Hypothalamus (tissue), 51 donors: ENCODE measurements around the gene TMSB15C.
"Not testable (repeated sequence)": the region's sequence is repeated elsewhere in the genome, so short reads cannot be mapped to it uniquely, and the experiment has no call there.

ENCODE experiments used
- DNase-seq, 51 donors: peaks; one replicate each; lab custom pipeline; 2025; lab: John Stamatoyannopoulos, UW

The TMSB15C gene

GRCh38 chrX:104054956-104055355, 21.1 kb downstream of the TMSB15C start:
- DNase-seq: not testable (repeated sequence)

GRCh38 chrX:104047171-104047570, 28.9 kb downstream of the TMSB15C start:
- no peak for DNase-seq

GRCh38 chrX:104045642-104046041, 30.4 kb downstream of the TMSB15C start:
- DNase-seq: no peak

GRCh38 chrX:104041003-104041402, 35.0 kb downstream of the TMSB15C start:
- no peak for DNase-seq

- no peak for DNase-seq
These were observed 36.1 kb downstream of the TMSB15C start, which contains the start of gene H2BW2 for GRCh38 chrX:104039689-104040505. Gene H2BW2, plus strand, starts transcription at chrX:104039956. Its CDS starts 39 bp downstream, at chrX:104039995.
